GM18861 (cell line): ENCODE measurements around the gene ASPDH.

Source experiments
- ATAC-seq: cut with Tn5 transposase; IDR thresholded peaks from one replicate; pipeline ENCODE4 v1.9.1; 2021; ENCODE audit not compliant: unreplicated experiment

ASPDH gene

DNA sequence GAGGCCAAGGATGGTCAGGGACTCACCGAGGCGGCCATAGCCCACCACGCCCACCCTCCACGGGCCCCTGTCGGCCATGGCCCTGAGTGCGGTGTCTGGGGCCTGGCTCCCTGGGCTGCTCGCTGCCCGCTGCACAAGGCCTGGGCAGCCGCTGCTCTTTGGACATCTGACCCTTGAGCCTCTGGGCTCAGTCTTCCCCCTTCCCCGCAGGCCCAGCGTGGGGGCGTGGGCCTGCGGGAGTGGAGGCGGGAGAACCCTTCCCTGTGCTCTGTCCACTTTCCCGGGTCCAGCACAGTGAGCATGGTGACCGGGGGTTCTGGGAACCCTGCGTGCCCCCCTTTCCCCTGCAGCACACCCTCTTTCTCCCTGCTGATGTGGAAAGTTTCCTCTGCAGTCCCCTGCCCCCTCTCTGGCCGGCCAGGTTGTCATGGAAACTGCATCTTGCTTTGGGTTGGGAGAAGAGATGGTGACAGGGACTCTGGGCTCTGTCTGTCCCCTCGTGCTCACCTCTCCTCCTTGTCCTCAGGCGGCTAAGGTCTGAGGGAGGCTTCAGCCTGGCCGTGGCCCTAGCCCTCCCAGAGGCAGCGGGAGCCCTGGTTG is at the start of gene ASPDH:
Gene ASPDH (minus strand): TSS at position 168 of the 600 bp plus-strand sequence. CDS start 90 bp downstream, at position 78.
- no peak for ATAC-seq

DNA sequence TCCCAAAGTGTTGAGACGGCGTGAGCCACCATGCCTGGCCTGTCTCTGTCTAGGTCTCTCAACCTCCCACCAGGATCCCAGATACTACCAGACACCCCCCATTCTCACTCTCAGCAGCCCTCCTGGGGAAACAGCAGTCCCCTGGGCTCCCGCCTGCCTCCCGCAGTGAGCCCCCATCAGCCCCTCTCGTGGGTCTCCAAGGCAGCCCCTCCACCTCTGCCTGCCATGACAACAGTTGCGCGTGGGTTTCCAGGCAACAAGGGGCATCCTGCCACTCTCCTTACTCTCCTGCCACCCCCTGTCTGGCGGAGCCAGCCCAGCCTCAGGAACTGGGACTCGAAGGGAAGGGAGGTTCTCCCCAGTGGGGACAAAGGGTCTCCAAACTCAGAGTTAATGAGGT is 49.3 kb upstream of the ASPDH start:
- no peak for ATAC-seq

DNA sequence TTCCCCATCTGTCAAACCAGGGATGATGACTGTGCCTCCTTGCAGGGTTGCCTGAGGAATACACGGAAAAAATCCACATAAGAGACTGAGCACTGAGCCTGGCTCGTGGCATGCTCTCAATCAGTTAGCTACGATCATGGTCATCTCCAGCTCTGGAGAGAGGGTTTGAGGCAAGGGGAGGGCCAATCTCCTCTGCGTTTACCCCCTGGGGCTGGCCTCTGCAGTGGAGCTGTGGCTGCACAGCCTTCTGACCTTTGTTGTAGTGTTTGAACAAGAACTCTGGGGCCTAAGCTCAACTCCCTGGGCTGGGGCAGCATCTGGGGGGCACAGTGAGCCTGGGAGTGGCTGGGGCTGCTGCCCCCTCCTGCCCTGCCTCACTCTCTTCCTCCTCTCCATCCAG is 48.6 kb upstream of the ASPDH start:
- no peak for ATAC-seq

DNA sequence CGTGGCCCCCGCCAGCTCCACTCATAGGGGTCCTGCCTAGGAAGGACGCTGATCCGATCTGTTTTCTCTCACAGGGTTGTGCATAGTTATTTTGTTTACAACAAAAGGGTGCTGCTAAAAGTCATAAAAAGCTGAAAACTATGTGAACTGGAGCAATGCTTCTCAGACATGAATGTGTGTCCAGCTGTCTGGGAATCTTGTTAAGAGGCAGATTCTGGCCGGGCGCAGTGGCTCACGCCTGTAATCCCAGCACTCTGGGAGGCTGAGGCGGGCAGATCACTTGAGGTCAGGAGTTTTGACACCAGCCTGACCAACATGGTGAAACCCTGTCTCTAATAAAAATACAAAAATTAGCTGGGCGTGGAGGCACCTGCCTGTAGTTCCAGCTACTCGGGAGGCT is 45.9 kb upstream of the ASPDH start:
- ATAC-seq, result no peak

DNA sequence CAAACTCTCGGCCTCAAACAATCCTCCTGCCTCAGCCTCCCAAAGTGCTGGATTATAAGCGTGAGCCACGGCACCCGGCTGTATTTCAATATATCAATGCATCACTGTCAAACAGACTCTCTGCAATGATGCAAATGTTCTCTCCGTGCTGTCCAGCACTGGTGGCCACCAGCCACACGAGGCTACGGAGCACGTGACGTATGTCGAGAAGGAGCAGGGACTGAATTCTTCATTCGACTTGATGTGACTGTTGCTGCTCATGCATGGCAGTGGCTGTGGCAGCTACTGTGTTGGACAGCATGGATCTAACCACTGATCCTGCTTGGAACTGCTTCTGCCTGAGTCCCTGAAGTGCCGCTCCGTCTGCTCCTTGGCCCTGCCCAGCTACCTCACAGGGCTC is 44.7 kb upstream of the ASPDH start:
- no peak for ATAC-seq

DNA sequence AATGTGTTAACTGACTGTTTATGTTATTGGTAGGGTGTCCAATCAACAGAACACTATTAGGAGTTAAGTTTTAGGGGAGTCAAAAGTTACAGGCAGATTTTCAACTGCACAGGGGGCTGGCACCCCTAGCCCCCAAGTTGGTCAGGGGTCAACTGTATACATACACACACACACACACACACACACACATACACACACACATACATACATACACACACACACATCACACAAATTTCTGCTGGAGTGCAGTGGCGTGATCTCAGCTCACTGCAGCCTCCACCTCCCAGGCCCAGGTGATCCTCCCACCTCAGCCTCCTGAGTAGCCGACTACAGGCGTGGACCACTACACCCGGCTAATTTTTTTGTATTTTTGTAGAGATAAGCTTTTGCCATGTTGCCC is 44.3 kb upstream of the ASPDH start:
- ATAC-seq, result no peak

DNA sequence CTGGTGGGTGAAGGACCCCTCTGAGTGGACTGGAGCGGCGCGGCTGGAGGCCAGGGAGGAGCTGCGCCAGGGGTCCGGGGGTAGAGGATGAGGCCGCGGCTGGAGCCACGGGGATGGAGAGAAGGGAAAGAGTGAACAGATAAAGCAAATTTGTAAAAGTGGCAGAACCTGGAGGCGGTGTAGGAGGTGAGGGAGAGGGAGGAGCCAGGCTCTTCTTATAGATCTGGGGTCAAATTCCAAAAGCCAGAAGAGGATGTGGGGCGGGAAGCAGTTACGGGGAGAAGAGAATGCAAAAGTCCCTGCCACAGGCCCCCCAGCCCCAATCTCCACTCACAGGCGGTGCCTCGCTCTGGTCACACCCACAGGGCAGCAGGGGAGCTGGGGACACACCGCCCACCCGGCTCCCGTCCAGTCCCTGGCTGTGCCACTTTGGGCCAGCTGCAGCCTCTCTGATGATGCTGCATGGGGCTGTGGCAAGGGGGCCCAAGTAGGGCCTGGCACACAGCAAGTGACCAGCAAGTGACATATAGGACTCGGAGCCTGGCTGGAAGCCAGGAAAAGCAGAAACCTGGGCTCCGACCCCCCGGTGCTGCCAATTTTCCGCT is 43.4 kb upstream of the ASPDH start:
- ATAC-seq, result no peak

DNA sequence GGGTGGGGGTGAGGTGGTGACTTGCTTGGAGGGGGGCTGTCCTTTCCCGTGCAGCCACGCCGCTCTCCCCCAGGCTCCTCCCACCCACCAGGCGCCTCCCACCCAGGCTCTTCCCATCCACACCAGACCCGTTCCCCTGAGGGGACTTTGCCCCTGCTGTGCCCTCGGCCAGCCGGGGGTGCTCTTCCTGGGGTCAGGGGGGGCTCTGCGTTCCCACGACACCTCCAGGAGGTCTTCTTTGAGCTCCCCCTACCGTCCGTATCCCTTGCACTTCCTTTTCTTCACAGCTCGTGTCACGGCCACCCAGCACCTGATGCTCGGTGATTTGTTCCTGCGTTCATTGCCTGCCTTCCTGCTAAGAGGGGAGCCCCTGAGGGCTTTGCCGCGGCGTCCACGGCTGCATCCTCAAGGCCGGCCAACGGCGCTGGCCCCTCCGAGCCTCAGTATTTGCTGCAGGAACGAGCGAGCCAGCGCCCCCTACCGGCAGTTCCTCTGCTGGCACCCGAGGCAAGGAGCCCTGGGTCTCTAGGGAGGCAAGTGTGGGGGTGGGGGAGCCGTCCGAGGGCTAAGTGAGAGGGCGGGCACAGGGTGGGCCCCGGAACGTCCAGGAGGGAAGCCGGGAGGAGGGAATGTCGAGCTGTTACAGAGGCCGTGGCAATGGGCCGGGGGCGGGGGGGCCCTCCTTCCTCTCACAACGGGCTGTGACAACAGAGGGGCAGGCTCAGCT is 42.7 kb upstream of the ASPDH start:
- ATAC-seq, result no peak

DNA sequence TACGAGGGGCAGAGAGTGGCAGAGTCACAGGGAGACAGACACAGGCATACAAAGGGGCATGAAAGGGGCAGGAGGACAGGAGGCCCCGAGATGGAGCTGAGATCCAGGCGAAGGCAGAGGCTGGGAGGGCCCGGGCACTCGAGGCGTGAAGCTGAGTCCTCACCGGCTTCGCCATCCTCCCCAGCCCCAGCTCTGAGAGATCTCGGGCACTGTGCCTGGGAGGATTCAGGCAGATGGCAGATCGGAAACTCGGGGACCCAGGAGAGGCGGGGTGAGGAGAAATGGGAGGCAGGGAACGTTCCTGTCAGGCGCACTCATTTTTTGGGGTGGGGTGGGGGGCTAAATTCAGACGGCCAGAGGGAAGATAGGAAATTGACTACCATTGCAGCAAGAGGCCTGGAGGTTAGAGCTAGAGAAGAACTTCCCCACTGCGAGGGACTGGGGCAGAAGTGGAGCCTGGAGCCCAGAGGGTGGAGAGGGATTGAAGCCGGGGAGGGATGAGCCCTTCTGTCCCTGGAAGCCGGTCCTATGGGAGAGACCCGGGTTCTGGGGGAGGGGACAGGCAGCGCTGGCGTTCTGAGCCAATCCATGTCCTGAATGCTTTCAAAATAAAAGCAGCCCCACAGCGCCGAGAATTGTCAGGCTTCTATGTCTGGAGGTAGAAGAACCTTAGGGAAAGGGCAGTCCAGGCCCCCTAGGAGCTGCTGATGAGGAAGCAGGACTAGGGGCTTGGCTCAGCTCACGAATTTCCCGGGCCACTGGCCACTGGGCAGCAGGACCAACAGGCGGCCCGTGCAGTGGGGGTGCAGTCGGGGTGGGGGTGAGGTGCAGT is 42.0 kb upstream of the ASPDH start:
- no peak for ATAC-seq

DNA sequence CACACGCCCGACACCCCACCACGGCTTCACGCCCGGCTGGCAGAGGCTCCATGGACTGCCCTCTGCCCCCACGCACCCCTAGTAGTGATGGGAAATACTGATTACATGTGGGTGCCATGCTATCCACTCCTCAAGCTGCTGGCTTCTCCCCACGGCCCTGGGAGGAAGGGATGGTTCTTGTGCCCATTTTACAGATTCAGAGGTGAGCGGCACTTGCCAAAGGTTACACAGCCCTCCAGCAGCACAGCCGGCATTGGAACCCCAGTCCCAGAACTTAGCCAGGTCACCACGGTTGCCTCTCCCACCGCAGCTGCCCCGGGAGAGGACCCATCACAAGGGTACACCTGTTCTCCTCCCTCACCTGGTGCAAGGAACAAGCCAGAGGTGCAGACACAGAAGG is 41.3 kb upstream of the ASPDH start:
- ATAC-seq, result no peak

DNA sequence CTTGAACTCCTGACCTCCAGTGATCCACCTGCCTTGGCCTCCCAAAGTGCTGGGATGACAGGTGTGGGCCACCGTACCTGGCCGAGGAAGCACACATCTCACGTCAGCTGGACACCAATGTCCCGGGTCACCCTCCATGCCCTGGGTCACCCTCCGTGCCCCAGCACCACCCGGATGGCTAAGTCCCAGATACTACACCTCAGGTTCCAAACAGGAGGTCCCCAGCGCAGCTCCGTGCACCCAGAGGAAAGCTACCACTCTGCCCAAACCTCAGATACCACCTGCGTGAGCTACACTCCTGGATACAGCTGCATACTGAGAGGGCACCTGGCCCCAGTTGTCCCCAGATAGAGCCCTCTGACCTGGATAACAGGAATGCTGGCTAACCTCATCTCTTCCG is 40.5 kb upstream of the ASPDH start:
- ATAC-seq, result no peak

DNA sequence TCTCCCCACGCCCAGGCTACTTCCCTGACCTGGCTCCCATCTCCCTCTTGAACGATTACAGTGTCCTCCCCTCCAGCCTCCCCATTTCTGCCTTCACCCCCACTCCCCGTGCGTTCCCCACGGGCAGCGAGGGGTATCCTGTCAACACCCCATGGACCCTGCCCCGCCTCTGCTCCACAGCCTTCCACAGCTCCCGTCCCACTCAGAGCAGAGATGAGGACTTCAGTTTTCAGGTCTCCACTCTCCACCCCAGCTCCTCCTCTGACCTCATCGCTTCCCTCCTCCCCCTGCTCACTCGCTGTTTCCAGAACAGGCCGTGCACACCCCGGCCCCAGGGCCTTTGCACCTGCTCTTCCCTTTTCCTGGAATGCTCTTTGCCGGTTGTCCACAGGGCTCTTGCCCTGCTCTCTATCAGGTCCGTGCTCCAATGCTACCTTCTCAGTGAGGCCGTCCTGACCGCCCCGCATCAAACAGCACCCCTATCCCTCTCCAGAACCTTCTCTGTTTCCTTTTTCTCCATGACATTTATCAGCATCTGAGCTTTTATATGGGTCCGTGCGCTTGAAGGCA is 39.5 kb upstream of the ASPDH start:
- ATAC-seq, result no peak

DNA sequence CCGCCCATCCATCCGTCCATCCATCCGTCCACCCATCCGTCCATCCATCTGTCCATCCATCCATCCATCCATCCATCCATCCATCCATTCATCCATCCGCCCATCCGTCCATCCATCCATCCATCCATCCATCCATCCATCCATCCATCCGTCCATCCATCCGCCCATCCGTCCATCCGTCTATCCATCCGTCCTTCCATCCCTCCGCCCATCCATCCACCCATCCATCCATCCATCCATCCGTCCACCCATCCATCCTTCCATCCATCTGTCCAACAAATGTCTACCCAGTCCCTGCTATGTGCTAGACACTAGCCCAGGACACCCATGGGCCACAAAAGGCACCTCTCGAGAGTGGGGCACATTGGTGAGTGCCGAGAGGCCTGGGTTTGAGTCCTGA is 38.8 kb upstream of the ASPDH start:
- ATAC-seq, result no peak

DNA sequence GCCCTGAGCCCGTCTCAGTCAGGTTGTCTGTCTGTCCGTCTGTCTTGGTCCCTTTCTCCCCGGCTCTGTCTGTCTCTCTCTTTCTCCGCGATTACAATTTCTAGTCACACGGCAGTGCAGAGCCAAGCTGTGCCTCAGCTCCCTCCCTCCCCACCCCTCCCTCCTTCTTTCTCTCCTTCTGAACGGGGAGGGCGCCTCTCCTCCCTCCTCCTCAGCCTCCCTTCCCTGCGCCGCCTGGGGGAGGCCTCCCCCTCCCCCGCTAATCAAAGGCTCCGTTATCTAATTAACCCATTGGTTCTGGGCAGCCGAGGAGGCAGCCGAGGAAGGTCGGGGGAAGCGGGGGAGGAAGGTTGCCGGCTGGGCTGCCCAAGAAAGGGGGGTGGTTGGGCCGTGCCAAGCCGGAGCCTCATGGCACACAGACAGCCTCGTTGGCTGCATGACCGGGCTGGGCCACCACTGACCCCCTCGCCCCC is 38.0 kb upstream of the ASPDH start:
- ATAC-seq, result no peak

DNA sequence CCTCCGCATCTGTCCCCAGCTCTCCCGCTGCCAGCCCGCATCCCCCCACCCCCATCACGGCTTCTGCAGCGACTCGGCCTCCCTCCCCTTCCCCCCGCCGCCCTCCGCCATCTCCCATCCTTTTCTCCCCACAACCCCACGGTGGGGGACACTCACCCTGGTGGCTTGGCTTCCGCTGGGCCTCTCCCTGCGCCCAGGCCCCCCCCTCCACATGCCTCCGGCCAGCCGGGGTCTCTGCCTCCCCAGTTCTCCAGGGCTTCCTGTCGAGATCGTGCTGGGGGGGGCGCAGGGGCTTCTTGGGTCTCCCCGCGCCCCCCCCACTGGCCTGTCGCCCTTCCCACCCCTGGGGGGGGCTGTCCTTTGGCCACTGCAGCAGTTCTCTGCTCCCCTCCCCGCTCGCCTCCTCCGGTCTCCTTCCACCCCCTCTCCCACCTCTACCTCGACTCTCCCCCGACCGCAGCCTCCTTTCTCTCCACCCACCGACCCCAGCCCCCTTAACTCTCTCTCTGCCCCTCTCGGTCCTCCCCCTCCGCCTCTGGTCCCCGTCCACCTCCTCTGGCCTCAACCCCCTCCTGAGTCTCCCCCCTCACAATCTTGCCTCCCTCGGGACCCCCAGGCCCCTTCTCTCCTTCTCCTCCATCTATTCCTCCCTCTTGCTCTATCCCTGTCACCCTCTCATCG is 37.5 kb upstream of the ASPDH start:
- ATAC-seq, result no peak

DNA sequence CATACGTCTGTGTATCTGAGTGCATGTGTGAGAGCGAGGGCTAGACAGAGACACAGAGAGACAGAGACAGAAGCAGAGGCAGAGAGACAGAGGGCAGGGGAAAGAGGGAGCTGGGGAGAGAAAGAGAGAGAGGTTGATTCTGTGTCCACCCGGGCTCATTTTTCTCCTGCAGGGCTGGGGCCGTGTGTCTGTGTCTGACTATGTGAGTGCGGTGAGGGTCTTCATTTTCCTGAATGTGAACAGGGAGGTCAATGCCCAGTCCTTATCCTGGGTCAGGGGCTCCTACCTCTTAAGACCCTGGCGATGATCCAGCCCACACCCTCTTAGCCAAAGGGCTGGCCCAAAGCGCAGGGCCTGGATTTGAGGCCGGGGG is 36.9 kb upstream of the ASPDH start:
- no peak for ATAC-seq

DNA sequence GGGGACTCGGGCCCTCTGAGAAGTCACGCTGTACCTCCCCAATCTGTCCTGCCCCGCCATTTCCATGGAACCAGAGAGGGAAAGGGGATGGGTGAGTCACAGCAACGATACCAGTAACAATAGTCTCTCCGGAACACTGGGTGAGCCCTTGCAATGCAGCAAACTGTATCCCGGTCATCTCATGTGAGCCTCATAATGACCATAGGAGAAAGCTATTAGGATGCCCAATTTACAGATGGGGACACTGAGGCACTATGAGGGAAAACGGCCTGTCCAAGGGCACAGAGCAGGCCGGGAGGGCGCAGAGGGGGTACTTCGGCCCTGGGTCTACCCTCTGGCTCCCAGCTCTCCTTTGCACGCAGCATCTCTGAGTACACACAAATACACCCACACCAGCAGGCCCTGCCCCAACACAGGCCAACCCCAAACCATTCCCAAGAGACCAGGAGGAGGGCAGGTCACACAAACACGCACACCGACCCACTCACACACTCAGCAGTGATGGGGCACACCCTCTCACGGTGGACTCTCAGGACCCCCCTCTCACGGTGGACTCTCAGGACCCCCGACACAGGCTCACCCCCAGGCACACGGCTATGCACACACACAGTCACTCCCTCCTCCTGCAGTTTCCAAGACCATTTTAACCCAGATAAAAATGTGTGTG is 36.3 kb upstream of the ASPDH start:
- no peak for ATAC-seq

DNA sequence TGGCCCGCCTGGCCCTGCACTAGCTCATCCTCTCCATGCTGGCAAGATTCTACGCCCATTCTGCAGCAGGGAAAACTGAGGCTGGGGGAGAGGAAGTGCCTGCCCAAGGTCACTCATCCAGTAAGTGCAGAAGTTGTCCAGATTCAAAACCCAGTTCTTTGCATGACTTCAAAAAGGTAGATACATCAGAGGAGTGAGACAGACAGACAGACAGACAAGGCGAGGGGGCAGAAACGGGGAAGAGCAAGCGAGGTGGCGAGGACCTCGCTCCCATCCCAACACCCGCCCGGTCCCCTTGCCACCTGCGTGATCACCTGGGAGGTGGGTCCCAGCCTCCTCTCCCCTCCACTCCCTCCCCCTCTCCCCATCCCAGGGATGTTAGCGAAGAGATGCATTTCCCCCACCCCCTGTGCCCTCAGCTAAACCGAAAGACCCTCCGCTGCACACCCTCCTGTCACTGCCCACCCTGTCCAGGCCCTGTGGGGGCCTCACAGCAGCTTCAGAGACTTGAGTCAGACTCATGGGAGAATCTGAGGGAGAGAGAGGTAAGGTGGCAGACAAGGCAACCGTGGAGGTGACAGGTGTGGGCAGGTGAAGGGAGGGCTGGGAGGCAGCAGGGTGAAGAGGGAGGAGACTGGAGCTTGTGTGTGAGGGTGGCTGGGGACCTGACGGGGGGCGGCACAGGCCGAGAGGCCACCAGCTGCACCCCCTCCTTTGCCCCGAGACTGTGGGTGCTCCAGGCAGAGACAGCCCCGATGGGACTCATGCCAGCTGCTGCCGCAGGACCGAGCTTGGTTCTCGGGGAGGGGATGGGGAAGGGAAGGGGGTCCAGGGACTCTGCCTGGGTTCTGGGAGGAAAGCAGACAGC is 35.6 kb upstream of the ASPDH start:
- ATAC-seq, result no peak
